ENCODE data around the gene ACAA1.

- TF ChIP-seq, protein P1, sequence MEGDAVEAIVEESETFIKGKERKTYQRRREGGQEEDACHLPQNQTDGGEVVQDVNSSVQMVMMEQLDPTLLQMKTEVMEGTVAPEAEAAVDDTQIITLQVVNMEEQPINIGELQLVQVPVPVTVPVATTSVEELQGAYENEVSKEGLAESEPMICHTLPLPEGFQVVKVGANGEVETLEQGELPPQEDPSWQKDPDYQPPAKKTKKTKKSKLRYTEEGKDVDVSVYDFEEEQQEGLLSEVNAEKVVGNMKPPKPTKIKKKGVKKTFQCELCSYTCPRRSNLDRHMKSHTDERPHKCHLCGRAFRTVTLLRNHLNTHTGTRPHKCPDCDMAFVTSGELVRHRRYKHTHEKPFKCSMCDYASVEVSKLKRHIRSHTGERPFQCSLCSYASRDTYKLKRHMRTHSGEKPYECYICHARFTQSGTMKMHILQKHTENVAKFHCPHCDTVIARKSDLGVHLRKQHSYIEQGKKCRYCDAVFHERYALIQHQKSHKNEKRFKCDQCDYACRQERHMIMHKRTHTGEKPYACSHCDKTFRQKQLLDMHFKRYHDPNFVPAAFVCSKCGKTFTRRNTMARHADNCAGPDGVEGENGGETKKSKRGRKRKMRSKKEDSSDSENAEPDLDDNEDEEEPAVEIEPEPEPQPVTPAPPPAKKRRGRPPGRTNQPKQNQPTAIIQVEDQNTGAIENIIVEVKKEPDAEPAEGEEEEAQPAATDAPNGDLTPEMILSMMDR (IDR thresholded peaks at IDR 0.05; ENCODE audit: low read depth, low read length) = no peak
- TF ChIP-seq POLR2A (IDR thresholded peaks at IDR 0.05; ENCODE audit: extremely low read depth, insufficient read length) = no peak
- TF ChIP-seq, protein P2, sequence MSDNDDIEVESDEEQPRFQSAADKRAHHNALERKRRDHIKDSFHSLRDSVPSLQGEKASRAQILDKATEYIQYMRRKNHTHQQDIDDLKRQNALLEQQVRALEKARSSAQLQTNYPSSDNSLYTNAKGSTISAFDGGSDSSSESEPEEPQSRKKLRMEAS (IDR thresholded peaks at IDR 0.05; ENCODE audit: low read depth, low read length) = no peak
Observed at GRCh38 chr3:38141173-38141951, 4.4 kb upstream of the ACAA1 start.
